HepG2 (cell line): ENCODE data around the gene TMEM239. TPM values are rescaled to one million over a fixed set of nuclear protein-coding genes. Genes with fewer than 3 reads are reported as not detected.
A peak's percentile ranks its signal among the peaks of the same experiment; 100 is the strongest.

Experiments
- AKNA ChIP-seq: sonication (generic); formaldehyde crosslinking; IDR thresholded peaks from 2 replicates; pipeline ENCODE4 v1.4.0; 2020; ENCODE audit warnings: missing genetic modification reagents, borderline replicate concordance
- CC2D1A ChIP-seq: sonication (generic); formaldehyde crosslinking; IDR thresholded peaks from 2 replicates; pipeline ENCODE4 v1.8.1; 2023; ENCODE audit warnings: mild to moderate bottlenecking, missing genetic modification reagents
- DNMT3B ChIP-seq: conservative IDR thresholded peaks from 2 replicates; pipeline ENCODE4 v1.6.1; 2016; ENCODE audit warnings: missing biosample characterization, control low read depth
- EEA1 ChIP-seq: sonication (generic); formaldehyde crosslinking; IDR thresholded peaks from 2 replicates; pipeline ENCODE4 v1.5.1; 2020; ENCODE audit warnings: mild to moderate bottlenecking, missing genetic modification reagents, borderline replicate concordance
- FOSL2 ChIP-seq: sonication (generic); formaldehyde crosslinking; IDR thresholded peaks from 2 replicates; pipeline ENCODE4 v1.4.0; 2020; ENCODE audit warnings: missing genetic modification reagents
- HNF1A ChIP-seq, 2 experiments: sonication (generic) in 1 of 2; formaldehyde crosslinking in 1 of 2; IDR thresholded peaks; 2 replicates each; pipeline versions ENCODE4 v1.4.0 to v1.6.1; 2016 to 2020; ENCODE audit warnings: borderline replicate concordance in 1 of 2, low read depth in 1 of 2, mild to moderate bottlenecking in 1 of 2, missing genetic modification reagents in 1 of 2
- MIXL1 ChIP-seq: IDR thresholded peaks from 2 replicates; pipeline ENCODE4 v1.6.1; 2016
- NFKB2 ChIP-seq: sonication (generic); formaldehyde crosslinking; IDR thresholded peaks from 2 replicates; pipeline ENCODE4 v1.4.0; 2020; ENCODE audit warnings: missing genetic modification reagents, borderline replicate concordance
- NFKBIZ ChIP-seq: IDR thresholded peaks from 2 replicates; pipeline ENCODE4 v1.6.1; 2018; ENCODE audit warnings: missing genetic modification reagents, missing compliant biosample characterization
- POLR2AphosphoS2 ChIP-seq: IDR thresholded peaks from 2 replicates; pipeline ENCODE4 v1.6.1; 2011; ENCODE audit warnings: low read depth, low read length, improper control_type of control experiment
- SCMH1 ChIP-seq: sonication (generic); formaldehyde crosslinking; IDR thresholded peaks from 2 replicates; pipeline ENCODE4 v1.9.0; 2021; ENCODE audit warnings: missing genetic modification reagents, mild to moderate bottlenecking, borderline replicate concordance
- ZFP37 ChIP-seq: sonication (generic); formaldehyde crosslinking; IDR thresholded peaks from 2 replicates; pipeline ENCODE4 v1.4.0; 2020; ENCODE audit warnings: missing genetic modification reagents, borderline replicate concordance
- ZFP82 ChIP-seq: sonication (generic); formaldehyde crosslinking; IDR thresholded peaks from 2 replicates; pipeline ENCODE4 v1.5.1; 2020; ENCODE audit warnings: mild to moderate bottlenecking, missing genetic modification reagents, borderline replicate concordance
- ZNF281 ChIP-seq: sonication (generic); formaldehyde crosslinking; IDR thresholded peaks from 2 replicates; pipeline ENCODE4 v1.4.0; 2020; ENCODE audit warnings: missing genetic modification reagents, borderline replicate concordance
- ZNF468 ChIP-seq: sonication (generic); formaldehyde crosslinking; IDR thresholded peaks from 2 replicates; pipeline ENCODE4 v1.8.0; 2022; ENCODE audit warnings: mild to moderate bottlenecking, moderate library complexity, missing genetic modification reagents
- ZSCAN30 ChIP-seq: sonication (generic); formaldehyde crosslinking; IDR thresholded peaks from 2 replicates; pipeline ENCODE4 v1.5.0; 2020; ENCODE audit warnings: mild to moderate bottlenecking, missing genetic modification reagents
- polyA plus RNA-seq, 8 experiments: library from polyadenylated mRNA; depleted of rRNA in 3 of 8; stranded (reverse) in 7 of 8; unstranded in 1 of 8; fragments of >200 nt; fragmentation: Illumina TruSeq in 4 of 8; extraction: Trizol in 4 of 8; gene quantifications; 2 replicates each; pipeline versions ENCODE4 v1.2.1 to v1.2.3, GENCODE V29; 2011 to 2016; ENCODE audit warnings: low read depth in 4 of 8, missing spikeins in 1 of 8, mixed read lengths in 1 of 8; ENCODE audit not compliant: insufficient read depth in 1 of 8
- total RNA-seq, 5 experiments: library from RNA; depleted of rRNA; stranded (reverse); fragments of >200 nt; fragmentation: Illumina TruSeq; extraction: Trizol; gene quantifications; 2 replicates each; pipeline ENCODE4 v1.2.3, GENCODE V29; 2016; ENCODE audit warnings: low read depth in 1 of 5

The TMEM239 gene
- total and polyA plus RNA-seq, 2 of the 13 experiments (the other 11 are each of a cell fraction or from before 2014, with no cell fraction given), result not detected

- TF ChIP-seq CC2D1A (CRISPR knock-in tag), result peak; percentile 93; the same call in 1 of the 2 replicates
- TF ChIP-seq HNF1A (IDR thresholded peaks at IDR 0.05; ENCODE audit: low read depth), result no peak
- peak; percentile 58 for TF ChIP-seq HNF1A (CRISPR knock-in tag; IDR thresholded peaks at IDR 0.05; ENCODE audit: borderline replicate concordance)
- TF ChIP-seq AKNA, result peak; percentile 98
- TF ChIP-seq EEA1 (CRISPR knock-in tag), result peak; percentile 99
- no peak for TF ChIP-seq ZSCAN30 (CRISPR knock-in tag)
- TF ChIP-seq FOSL2, result peak; percentile 56
- TF ChIP-seq POLR2AphosphoS2, result no peak
- TF ChIP-seq NFKBIZ (CRISPR knock-in tag), result peak; percentile 87; the same call in 1 of the 2 replicates
- no peak for TF ChIP-seq SCMH1
- peak; percentile 89; the same call in 1 of the 2 replicates for TF ChIP-seq DNMT3B (CRISPR knock-in tag)
- peak; percentile 94 for TF ChIP-seq ZFP37 (CRISPR knock-in tag)
- peak; percentile 81; the same call in 1 of the 2 replicates for TF ChIP-seq ZNF468
- TF ChIP-seq ZNF281 (CRISPR knock-in tag), result peak; percentile 52
- peak; percentile 67 for TF ChIP-seq NFKB2 (CRISPR knock-in tag)
- TF ChIP-seq ZFP82 (CRISPR knock-in tag), result peak; percentile 99
- TF ChIP-seq MIXL1 (CRISPR knock-in tag), result peak; percentile 70; the same call in 1 of the 2 replicates
Measured at GRCh38 chr20:2840138-2840966, 24.2 kb downstream of the TMEM239 start, which contains the start of the genes PCED1A and VPS16 (continued).
